ENCODE results near the gene MYOZ3. TPM values are rescaled to one million over a fixed set of nuclear protein-coding genes. Genes with fewer than 3 reads are reported as not detected.

MYOZ3 gene
- total and polyA plus RNA-seq, 10 of the 15 experiments (the other 5 are each of a cell fraction or from before 2014, with no cell fraction given), result 0.04 to 1.1 (median 0.10) TPM; not detected in 4

GRCh38 chr5:150665044-150665443 lies 4.0 kb downstream of the MYOZ3 start (continued):
- TF ChIP-seq MYC (IDR thresholded peaks at IDR 0.05; ENCODE audit: insufficient read depth, insufficient read length, insufficient replicate concordance, low read length, severe bottlenecking) (no peak), MXI1 (IDR thresholded peaks at IDR 0.05; ENCODE audit: low read depth, low read length) (no peak), BHLHE40 (IDR thresholded peaks at IDR 0.05; ENCODE audit: borderline replicate concordance in 1 of 2, low read depth in 2 of 2, low read length in 1 of 2) (no peak), JUNB (IDR thresholded peaks at IDR 0.05) (no peak)
- TF ChIP-seq, protein P1, sequence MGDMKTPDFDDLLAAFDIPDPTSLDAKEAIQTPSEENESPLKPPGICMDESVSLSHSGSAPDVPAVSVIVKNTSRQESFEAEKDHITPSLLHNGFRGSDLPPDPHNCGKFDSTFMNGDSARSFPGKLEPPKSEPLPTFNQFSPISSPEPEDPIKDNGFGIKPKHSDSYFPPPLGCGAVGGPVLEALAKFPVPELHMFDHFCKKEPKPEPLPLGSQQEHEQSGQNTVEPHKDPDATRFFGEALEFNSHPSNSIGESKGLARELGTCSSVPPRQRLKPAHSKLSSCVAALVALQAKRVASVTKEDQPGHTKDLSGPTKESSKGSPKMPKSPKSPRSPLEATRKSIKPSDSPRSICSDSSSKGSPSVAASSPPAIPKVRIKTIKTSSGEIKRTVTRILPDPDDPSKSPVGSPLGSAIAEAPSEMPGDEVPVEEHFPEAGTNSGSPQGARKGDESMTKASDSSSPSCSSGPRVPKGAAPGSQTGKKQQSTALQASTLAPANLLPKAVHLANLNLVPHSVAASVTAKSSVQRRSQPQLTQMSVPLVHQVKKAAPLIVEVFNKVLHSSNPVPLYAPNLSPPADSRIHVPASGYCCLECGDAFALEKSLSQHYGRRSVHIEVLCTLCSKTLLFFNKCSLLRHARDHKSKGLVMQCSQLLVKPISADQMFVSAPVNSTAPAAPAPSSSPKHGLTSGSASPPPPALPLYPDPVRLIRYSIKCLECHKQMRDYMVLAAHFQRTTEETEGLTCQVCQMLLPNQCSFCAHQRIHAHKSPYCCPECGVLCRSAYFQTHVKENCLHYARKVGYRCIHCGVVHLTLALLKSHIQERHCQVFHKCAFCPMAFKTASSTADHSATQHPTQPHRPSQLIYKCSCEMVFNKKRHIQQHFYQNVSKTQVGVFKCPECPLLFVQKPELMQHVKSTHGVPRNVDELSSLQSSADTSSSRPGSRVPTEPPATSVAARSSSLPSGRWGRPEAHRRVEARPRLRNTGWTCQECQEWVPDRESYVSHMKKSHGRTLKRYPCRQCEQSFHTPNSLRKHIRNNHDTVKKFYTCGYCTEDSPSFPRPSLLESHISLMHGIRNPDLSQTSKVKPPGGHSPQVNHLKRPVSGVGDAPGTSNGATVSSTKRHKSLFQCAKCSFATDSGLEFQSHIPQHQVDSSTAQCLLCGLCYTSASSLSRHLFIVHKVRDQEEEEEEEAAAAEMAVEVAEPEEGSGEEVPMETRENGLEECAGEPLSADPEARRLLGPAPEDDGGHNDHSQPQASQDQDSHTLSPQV (IDR thresholded peaks at IDR 0.05), result no peak

- ChIA-PET POLR2A (interaction anchor here (0.5 to 0.6 kb wide), 2 partner anchors 42 to 370 kb away, joined by 3 to 4 read pairs; no protein-coding TSS in a partner anchor), CTCF (no interaction called here), SMC1A (ENCODE audit: uncharacterized antibody, unreplicated experiment) (interaction anchor here (1.1 kb wide), 1 partner anchor 180 kb away, joined by 3 read pairs; no protein-coding TSS in a partner anchor), RAD21 (ENCODE audit: unreplicated experiment) (no interaction called here)
- DNase-seq (ENCODE audit: low read depth, low spot score), result no peak
- intact Hi-C loops (cut with micrococcal nuclease; ENCODE audit: unreplicated experiment), result no loop called here
- H3K27ac ChIP-seq (ENCODE audit: control insufficient read depth, insufficient read depth), result no peak overlapping the region
- in situ Hi-C loops (cut with MboI), result no loop called here
- no peak overlapping the region for H3K9ac ChIP-seq (ENCODE audit: control insufficient read depth, insufficient read depth, low read length)
- TF ChIP-seq BCL3 (IDR thresholded peaks at IDR 0.05; ENCODE audit: borderline replicate concordance, insufficient read depth, low read depth, low read length, poor library complexity, severe bottlenecking) (peak; percentile 18), SREBF1 (IDR thresholded peaks at IDR 0.05; ENCODE audit: low read length) (no peak), BACH1 (IDR thresholded peaks at IDR 0.05; ENCODE audit: borderline replicate concordance) (no peak), NR2F1 (conservative IDR thresholded peaks at IDR 0.05) (no peak)
- H4K20me1 ChIP-seq (ENCODE audit: control insufficient read depth, insufficient read depth), result no peaks in the 10 kb centered on the region
- H3K9me3 ChIP-seq (replicated peaks; ENCODE audit: control insufficient read depth, insufficient read depth, low read length), result no peaks in the 10 kb centered on the region
- no peak for FAIRE-seq
- no peak for ATAC-seq
- WGBS (ENCODE audit: insufficient coverage, insufficient replicate concordance, low lambda C conversion rate, missing lambda C conversion rate), result 62% methylated on average over 14 of the region's 14 CpGs
- H3K4me3 ChIP-seq, result no peak overlapping the region
- no peaks in the 10 kb centered on the region for H3K36me3 ChIP-seq (ENCODE audit: control insufficient read depth in 2 of 2, insufficient read depth in 2 of 2, low read length in 1 of 2)
- H3K4me1 ChIP-seq (ENCODE audit: control insufficient read depth, insufficient read depth, low read length), result no peaks in the 10 kb centered on the region
- peaks cover 2 to 19% of the 10 kb centered on the region in 2 experiments; a peak in 2 of 4 replicates for H3K27me3 ChIP-seq (replicated peaks in 1 of 2; ENCODE audit: control insufficient read depth in 2 of 2, insufficient read depth in 2 of 2, low read length in 1 of 2)
- H3K4me2 ChIP-seq (ENCODE audit: control insufficient read depth, insufficient read depth), result no peak overlapping the region
- no TSS peak for BruUV-seq (replicated peaks)
- no peaks in the 10 kb centered on the region for H3K79me2 ChIP-seq (ENCODE audit: control insufficient read depth, insufficient read depth, low read length)
- no peak overlapping the region for H2AFZ ChIP-seq (ENCODE audit: control insufficient read depth, low read depth, low read length)
Observed at GRCh38 chr5:150670275-150670947, 9.4 kb downstream of the MYOZ3 start.
